NOMO-1 treated with DMSO at 0.1 percent for 48 hours (cell line): Measurements from ENCODE around the gene VWA5B2.

Source experiments
- DNase-seq: peaks from one replicate; lab custom pipeline; 2025; ENCODE audit not compliant: unreplicated experiment; lab: John Stamatoyannopoulos, UW

The VWA5B2 gene

DNA sequence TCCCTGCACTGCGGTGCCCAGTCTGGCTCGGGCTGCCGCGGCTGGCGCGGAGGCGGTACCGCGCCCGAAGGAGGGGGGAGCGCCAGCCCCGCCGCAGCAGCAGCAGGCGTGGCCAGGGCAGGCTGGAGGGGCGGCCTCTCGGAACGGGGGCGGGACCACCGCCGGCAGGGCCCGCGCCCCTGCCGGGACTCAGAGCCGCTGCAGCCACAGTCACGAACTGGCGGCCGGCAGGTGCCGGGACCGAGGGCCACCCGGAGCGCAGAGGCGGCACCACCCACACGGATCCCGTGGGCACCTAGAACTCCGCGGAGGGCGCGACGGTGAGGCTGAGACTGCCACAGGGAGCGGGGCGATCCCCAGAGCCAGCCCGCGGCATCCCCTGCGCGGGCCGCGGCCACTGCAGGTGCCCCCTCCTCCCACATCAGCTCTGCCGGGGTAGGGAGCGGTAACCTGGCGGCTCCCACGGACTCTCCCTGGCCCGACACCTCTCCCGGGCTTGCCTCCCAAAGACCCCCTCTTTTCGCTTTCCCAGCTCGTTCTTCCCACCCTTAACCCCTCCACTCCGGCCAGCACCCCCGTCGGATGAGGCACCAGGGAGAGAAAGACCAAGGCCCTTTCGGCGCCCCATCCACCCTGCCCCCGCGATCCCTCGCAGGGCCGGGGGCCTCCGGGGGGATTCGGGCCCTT is at the start of gene VWA5B2:
Gene VWA5B2, plus strand, starts transcription at position 192 of the 687 bp plus-strand sequence. CDS start 944 bp downstream, outside the sequence.
- peak; percentile 64 for DNase-seq

DNA sequence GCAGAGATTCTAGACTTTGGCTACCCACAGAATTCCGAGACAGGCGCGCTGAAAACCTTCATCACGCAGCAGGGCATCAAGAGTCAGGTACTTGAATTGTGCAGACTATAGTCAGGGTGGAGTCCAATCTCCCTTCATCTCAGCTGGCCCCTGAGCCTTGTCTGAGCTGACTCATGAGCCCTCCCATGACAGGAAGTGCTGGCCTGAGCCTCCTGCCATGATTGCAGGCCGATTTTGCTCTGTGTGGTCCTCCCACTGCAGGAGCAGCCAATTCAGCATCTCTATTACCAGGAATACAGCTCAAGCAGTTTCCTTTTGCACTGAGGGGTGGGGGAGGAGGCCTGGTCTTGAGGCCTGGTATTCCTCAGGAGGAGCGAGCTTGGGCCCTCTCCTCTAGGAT is 49.2 kb upstream of the VWA5B2 start:
- no peak for DNase-seq

DNA sequence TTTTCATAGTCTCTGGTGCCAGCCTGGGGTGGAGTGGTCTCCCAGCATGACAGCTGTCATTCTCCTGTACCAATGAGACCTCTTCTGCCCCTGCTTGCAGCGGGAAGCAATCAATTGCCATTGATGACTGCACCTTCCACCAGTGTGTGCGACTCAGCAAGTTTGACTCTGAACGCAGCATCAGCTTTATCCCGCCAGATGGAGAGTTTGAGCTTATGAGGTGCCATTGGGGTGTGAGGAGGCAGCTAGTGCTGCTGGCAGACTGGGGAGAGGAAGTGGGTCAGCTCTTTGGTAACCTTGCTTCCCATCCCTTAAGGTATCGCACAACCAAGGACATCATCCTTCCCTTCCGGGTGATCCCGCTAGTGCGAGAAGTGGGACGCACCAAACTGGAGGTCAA is 47.8 kb upstream of the VWA5B2 start:
- no peak for DNase-seq

DNA sequence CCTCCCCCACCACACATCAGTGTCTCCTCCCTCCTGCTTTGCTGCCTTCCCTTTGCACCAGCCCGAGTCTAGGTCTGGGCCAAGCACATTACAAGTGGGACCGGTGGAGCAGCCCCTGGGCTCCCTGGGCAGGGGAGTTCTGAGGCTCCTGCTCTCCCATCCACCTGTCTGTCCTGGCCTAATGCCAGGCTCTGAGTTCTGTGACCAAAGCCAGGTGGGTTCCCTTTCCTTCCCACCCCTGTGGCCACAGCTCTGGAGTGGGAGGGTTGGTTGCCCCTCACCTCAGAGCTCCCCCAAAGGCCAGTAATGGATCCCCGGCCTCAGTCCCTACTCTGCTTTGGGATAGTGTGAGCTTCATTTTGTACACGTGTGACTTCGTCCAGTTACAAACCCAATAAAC is 45.7 kb upstream of the VWA5B2 start:
- DNase-seq: no peak

DNA sequence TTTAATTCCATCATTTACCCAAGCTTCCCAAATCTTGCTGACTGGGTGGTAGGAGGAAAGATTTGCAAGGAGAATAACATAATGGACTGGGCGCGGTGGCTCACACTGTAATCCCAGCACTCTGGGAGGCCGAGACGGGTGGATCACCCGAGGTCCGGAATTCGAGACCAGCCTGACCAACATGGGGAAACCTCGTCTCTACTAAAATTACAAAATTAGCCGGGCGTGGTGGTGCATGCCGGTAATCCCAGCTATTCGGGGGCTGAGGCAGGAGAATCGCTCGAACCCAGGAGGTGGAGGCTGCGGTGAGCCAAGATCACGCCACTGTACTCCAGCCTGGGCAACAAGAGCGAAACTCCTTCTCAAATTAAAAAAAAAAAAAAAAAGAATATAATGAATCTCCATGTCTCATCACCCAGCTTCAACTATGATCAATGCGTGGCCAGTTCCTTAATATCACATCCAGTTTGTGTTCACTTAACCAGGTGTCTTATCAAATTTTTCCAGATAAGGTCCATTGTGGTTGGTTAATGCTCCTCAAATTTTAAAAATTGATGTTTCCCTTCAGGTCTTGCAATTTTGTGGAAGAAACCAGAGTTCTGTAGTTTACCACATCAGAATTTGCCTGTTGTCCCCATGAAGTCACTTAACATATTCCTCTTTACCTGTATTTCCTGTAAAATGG is 44.7 kb upstream of the VWA5B2 start:
- no peak for DNase-seq

DNA sequence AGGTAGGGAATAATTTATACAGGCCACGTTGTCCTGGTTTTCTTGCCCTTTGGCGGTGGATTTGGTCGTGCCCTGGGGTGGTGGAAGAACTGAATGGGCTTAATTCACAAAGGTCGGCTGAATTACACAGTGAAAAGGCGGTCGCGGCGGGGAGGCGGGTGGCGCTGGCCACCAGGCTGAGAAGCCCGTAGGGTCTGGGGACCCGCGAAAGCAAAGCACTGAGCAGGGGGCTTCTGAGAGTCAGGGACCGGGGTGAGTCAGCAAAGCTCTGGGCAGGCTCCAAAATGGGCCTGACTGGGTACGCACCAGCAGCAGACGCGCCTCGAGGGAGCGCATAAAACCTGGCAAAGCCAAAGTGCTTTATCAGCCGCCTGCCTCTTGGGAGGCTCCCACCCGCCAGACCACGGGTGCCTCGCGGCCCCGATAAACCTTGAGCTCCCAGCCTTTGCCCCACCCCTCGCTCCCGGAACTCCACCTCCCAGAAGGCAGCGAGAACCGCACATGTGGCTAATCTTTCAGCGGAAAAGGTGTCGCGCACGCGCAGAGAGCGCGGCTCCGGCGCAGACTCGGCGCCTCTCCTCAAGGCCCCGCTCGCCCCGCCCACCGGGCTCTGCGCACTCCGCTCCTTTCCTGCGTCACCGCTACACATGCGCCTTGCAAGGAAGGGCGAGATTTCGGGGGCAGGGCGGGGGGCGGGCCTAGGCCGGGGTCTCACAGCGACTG is 43.8 kb upstream of the VWA5B2 start:
- DNase-seq: peak; percentile 100

DNA sequence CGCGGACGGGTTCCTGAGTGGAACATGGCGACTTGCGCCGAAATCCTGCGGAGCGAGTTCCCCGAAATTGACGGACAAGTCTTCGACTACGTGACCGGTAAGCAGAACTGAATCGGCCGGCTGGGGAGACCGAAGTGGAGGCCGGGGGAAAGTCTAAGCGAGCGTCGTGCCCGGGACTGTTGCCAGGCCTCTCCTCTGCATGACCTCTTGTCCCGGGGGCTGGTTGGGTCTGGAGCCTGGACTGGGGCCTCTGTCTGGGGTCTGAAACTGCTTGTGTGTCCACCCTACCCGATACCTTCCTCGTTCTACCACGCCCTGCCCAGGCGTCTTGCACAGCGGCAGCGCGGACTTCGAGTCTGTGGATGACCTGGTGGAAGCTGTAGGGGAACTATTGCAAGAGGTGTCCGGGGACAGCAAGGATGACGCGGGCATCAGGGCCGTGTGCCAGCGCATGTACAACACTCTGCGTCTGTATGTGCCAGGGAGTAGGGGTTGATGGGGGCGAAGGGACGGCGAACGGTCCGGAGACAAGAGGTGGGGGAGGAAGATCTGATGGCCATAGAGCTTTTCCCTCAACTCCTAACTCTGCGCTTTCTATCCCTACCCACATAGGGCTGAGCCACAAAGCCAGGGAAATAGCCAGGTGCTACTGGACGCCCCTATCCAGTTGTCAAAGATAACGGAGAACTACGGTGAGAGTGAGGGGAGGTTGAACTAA is 43.0 kb upstream of the VWA5B2 start, which contains the start of gene ABCF3:
Gene ABCF3, plus strand, starts transcription at position 16 of the 718 bp plus-strand sequence. Its CDS starts 9 bp downstream, at position 25.
- peak; percentile 72 for DNase-seq

DNA sequence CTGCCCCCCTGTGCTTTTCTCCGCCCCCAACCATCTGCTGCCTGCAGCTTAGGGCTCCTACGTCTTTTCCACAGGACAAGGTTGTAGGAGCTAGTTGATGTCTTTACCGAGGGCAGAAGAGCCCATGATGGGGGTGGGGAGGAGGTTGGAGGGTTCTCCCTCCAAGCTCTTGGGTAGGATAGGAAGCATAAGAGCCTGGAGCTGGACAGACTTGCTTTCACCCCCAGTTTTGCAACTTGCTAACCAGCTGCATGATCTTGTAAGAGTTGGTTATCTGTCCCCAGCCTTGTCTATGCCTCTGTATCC is 42.5 kb upstream of the VWA5B2 start:
- no peak for DNase-seq

DNA sequence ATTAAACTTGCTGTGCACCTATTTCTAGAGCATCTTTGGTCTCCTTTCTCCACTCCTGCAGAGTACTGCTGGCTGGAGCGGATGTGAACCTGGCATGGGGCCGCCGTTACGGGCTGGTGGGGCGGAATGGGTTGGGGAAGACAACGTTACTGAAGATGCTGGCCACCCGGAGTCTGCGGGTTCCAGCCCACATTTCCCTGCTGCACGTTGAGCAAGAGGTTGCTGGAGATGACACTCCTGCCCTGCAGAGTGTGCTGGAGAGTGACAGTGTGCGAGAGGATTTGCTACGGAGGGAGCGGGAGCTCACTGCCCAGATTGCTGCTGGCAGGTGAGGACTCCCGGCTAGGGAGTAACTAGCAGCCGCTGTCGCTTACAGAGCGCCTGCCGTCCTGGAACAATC is 41.3 kb upstream of the VWA5B2 start:
- DNase-seq: no peak

DNA sequence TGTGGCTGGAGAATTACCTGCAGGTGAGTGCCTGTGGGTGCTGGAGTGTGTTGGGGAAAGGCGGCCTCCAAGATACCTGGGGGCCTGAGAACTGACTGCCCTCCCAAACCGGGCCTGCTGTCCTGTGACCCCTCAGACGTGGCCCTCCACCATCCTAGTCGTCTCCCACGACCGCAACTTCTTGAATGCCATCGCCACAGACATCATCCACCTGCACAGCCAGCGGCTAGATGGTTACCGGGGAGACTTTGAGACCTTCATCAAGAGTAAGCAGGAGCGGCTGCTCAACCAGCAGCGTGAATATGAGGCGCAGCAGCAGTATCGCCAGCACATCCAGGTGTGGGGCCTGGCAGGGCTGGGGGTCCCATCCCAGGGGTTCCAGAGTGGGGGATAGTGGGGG is 40.0 kb upstream of the VWA5B2 start:
- DNase-seq: no peak

DNA sequence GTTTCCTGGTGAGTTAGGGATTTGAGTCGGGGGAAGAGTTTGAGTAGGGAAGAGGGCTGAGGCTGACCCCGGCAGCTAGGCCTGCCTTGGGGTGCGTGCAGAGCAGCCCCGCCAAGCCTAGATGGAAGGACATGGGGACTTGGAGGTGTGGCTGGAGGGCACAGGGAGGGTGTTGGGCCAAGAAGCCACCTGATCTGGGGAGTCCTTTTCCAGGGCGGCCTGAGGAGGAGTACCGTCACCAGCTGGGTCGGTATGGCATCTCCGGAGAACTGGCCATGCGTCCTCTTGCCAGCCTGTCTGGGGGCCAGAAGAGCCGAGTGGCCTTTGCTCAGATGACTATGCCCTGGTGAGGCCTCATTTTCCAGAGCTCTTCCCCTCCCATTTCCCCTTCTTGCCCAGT is 36.5 kb upstream of the VWA5B2 start:
- DNase-seq: no peak

DNA sequence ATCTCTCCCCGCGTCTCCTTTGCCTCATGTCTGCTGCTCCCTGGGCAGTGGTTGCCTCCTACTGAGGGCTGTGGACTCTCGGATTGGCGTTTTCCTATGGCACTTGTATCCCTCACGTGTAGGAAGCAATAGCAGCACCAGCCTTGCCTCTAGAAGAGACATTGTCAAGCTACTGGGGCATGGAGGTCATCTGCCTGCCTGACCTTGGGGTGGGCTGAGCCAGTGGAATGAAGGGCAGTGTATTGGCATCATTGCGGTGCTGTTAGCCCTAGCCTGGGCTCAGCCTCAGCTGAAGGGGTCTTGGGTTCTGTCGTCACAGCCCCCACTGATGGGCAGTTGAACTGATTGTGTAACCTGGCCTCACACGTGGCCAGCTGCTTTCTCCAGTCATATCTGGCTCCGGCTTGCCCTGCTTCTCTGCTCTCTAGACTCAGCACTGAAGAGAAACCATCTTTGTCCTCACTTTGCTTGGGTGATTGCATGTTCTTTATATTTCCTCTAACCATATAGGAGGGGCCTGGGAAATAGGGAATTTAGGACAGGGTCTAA is 35.3 kb upstream of the VWA5B2 start:
- DNase-seq: no peak

DNA sequence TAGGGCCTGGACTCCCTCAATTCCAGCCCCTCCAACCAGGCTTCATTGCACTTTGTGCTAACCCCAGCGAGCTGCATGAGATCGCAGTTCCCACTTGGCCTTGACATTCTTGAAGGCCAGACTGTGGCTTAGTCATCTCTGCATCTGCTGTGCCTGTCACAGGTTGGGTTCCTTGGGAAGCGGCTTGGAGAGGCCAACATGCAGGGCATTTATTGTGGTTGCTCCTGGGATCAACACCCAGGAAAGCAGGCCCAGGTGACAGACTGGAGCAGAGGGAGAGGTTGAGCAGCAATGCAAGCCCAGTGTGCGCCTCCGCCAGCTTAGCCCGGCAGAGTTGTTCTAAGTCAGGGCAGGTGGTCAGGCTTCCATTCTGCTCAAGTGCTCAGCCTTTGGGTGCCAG is 32.8 kb upstream of the VWA5B2 start:
- no peak for DNase-seq

DNA sequence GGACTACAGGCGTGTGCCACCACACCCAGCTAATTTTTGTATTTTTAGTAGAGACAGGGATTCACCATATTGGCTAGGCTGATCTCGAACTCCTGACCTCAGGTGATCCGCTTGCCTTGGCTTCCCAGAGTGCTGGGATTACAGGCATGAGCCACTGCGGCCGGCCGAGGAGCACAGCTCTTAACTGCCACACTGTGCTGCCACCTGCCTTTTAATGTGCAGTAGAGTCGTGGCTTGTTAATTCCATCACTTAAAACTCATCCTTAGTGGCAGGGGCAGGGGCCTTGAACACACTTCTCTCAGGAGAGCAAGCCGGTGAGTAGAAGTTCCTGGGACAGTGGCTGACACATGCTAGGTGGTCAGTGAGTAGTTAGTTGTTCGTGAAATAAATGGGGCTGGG is 30.9 kb upstream of the VWA5B2 start:
- DNase-seq: no peak

DNA sequence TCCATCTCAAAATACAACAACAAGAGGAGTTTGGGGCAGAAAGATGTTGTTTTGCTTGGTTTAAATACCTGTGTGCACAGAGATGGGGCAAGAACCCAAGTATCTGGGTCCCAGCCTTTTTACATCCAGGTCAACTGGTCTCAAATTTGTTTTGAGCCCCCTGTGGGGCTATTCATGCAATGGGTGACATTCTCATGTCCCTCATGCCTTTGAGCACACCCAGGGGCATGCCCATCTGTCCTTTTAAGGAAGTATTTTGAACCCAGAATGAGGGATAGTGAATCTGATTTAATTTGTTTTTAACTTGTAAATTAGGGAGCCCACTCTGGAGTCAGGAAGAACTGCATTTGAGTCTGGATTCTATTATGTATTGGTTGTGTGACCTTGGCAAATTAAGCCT is 28.6 kb upstream of the VWA5B2 start:
- DNase-seq: no peak

DNA sequence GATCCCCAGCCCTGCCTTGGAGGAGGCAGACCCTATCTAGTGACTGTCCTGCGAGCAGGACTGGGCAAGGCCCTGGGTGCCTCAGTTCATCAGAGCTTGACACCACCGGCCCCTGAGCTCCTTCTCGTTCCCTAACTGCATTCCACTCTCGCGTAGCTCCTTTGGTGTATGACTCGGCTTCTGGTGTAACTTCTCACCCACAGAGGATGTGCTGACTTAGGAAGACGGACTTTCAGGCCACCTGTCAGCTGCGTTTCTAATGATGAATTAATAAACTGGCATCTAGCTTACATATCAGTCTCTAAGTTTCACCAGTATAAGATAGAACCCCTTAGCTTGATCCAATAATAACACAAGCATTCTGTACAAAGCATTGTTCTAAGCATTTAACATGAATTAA is 25.9 kb upstream of the VWA5B2 start:
- DNase-seq: no peak

DNA sequence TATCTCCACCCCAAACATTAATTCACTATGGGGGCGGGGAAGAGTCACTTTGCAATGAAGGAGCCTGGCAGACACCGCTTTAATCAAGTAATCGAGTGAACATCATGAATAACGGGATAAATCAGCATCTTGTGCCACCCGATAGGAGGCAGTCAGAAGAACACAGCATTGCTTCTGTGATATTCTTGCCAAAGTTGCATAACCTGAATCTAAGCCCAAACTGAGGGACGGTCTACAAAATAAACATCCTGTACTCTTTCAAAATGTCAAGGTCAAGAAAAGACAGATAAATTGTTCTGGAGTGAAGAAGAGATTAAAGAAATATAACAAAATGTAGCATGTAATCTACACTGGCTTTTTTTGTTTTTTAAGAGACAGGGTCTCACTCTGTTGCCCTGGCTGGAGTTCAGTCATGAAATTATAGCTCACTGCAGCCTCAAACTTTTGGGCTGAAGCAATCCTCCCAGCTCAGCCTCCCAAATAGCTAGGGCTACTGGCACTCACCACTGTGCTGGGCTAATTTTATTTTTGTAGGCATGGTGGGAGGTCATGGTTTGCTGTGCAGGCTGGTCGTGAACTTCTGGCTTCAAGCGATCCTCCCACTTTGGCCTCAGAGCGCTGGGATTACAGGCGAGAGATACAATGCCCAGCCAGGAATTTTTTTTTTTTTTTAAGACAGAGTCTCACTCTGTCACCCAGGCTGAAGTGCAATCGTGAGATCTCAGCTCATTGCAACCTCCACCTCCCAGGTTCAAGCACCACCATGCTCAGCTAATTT is 20.1 kb upstream of the VWA5B2 start:
- DNase-seq: no peak

DNA sequence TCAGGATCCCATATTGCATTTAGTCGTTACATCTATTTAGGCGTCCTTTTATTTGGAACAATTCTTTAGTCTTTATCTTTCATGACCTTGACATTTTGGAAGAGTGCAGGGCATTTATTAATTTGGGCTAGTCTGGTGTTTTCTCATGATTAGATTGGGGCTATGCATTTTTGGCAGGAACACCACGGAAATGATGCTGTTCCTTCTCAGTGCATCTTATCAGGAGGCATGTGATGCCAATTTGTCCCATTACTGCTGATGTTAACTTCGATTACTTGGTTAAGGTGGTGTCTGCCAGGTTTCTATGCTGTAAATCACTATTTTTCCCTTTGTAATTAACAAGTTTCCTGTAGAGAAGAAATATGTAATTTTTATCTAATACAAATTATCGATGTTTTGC is 18.1 kb upstream of the VWA5B2 start:
- DNase-seq: no peak

DNA sequence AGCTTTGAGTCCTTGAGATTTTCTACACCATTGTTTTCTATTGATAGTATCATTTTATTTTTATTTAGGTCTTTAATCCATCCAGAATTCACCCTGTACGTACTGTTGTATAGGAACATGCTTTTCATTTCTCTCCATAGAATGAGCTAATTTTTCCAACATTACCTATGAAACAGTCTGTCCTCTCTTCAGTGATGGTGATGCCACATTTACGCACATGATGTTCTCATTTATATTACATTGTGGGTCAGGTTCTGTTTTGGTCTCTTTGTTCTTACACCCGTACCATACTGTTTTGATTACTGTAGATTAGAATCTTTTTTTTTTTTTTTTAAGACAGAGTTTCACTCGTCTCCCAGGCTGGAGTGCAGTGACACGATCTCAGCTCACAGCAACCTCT is 17.7 kb upstream of the VWA5B2 start:
- DNase-seq: no peak

DNA sequence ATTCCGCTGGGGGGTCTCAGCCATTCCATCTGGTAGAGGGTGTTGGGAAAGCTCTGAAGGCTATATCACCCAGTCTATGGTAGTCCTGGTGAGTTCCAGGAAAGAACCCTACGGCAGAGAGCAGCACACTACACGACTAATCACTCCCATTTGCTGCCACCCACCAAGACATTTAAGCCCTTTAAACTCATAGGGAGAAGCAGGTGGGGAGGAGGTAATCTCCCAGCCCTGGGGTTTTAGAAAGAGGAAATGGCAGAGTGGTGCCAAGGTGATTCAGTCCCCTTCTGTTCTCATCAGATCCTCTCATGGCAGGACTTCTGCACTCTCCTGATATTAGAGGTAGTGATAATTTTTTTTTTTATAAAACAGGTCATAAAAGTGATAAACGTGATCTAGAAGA is 10.6 kb upstream of the VWA5B2 start:
- no peak for DNase-seq

DNA sequence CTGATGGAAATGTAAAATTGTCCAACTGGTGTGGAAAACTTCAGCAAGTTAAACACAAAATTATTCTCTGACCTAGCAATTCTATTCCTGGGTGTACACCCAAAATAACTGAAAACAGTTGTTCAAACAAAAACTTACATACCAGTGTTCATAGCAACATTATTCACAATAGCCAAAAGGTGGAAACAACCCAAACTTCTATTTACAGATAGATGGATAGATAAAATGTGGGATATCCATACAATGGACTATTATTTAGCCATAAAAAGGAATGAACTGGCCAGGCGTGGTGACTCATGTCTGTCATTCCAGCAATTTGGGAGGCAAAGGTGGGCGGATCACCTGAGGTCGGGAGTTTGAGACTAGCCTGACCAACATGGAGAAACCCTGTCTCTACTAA is 6.9 kb upstream of the VWA5B2 start:
- no peak for DNase-seq
